ENCODE results near the gene IGFALS.

DNA sequence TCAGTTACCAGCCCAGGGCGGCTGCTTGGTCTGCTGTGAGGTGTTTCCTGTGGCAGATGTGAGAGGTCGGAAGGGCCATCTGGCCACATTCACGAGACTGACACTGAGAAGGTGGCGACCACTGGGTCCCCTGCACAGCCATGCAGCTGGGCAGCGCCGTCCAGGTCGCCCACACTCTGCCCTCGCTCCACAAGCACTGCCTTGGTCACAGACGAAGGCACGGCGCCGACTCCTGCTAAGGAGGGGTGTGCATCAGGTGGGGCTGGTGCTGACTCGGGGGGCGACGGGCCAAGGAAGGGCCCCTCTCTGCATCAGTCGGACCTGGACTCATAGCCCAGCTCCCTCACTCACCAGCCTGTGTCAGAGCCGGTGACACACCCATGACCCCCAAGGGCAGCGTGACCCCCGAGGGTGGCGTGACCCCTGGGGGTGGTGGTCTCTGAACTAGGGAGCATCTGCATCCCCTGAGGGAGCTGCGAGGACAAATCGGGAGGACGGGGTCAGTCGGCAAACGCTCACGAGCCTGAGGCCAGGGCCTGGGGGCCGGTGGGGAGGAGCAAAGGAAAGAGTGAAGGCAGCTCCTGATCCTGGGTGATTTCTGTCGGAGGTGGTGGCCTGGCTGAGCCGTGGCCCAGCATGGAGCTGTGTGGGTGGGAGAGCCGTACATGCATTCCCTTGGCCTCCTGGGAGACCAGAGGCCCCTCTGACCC lies 52.6 kb downstream of the IGFALS start:
- TF ChIP-seq FOXM1 (IDR thresholded peaks at IDR 0.05; ENCODE audit: borderline replicate concordance): no peak
- TF ChIP-seq L3MBTL2 (conservative IDR thresholded peaks at IDR 0.05): no peak
